ENCODE measurements around the gene CLTB.

DNA sequence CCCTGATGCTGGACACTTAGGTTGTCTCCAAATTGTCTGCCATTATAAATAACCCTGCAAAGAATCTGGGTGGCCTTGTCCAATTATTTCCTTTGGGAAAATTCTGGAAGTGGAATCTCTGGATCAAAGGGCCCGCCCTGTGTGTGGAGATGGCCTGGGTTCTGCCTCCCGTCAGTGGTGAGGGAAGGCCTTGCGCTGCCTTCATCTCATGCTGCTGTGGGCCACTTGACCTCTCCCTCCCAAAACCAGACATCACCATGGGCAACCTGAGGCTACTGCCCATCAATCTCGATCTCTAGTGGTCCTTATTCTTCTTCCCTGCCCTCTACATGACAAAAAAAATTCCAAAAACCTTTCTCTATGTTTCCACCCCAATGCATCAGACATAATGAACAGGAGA is 6.6 kb downstream of the CLTB start:
- TF ChIP-seq POLR2A (IDR thresholded peaks at IDR 0.05) (no peak), CTCF (IDR thresholded peaks at IDR 0.05) (no peak)

All from tibial nerve (tissue), 3 donors.